ENCODE measurements around the gene MSLN. TPM values are rescaled to one million over a fixed set of nuclear protein-coding genes. Genes with fewer than 3 reads are reported as not detected.

Gene MSLN
- total RNA-seq, 3 donors from 2014 or later (not counting 1 experiment from before 2014, with no cell fraction given), result not detected

GRCh38 chr16:715477-716199 is 44.9 kb upstream of the MSLN start:
- no peaks in the 10 kb centered on the region for H3K9me3 ChIP-seq (ENCODE audit: control insufficient read depth, insufficient read depth, low read length)
- no peak overlapping the region for H3K27ac ChIP-seq (ENCODE audit: low read length)
- peaks cover 12% of the 10 kb centered on the region for H3K27me3 ChIP-seq (ENCODE audit: control insufficient read depth, insufficient read depth, low read length)
- peak; percentile 1 to 12 (median 5) for ATAC-seq
- DNase-seq, result peak in 1 of 2 donors; percentile 47
- H3K9me3 Mint-ChIP-seq, result no peaks in the 10 kb centered on the region
- H3K4me3 ChIP-seq (ENCODE audit: low read length), result no peak overlapping the region
- no peaks in the 10 kb centered on the region for H3K36me3 Mint-ChIP-seq
- no peak for TF ChIP-seq CTCF (IDR thresholded peaks at IDR 0.05)
- WGBS (ENCODE audit: insufficient coverage), result 3% methylated on average over 74 of the region's 74 CpGs
- H3K4me3 Mint-ChIP-seq, result peak overlapping the region; percentile 72
- H3K4me1 ChIP-seq (ENCODE audit: control insufficient read depth, insufficient read depth, low read length), result peaks cover 34% of the 10 kb centered on the region
- peaks cover 0 to 23% of the 10 kb centered on the region in 2 donors for H3K4me1 Mint-ChIP-seq
- intact Hi-C loops (cut with micrococcal nuclease), result loop anchor here (2.0 to 10.0 kb wide), 2 partner anchors 25 to 339 kb away; partner anchors contain the start of gene CIAO3
- H3K27ac Mint-ChIP-seq, result no peak overlapping the region
- no peaks in the 10 kb centered on the region for H3K36me3 ChIP-seq (ENCODE audit: control insufficient read depth, insufficient read depth, low read length)
- peaks cover 0 to 4% of the 10 kb centered on the region in 2 donors for H3K27me3 Mint-ChIP-seq (ENCODE audit: low read depth in 2 of 2)

- H3K4me1 ChIP-seq (ENCODE audit: control insufficient read depth, insufficient read depth, low read length), result peaks cover 36% of the 10 kb centered on the region
- Mint-ChIP-seq H3K27me3 (ENCODE audit: low read depth in 2 of 2) (peaks cover 0 to 4% of the 10 kb centered on the region in 2 donors), H3K36me3 (no peaks in the 10 kb centered on the region), H3K4me3 (peak overlapping the region; percentile 63), H3K27ac (no peak overlapping the region), H3K4me1 (peaks cover 0 to 23% of the 10 kb centered on the region in 2 donors), H3K9me3 (no peaks in the 10 kb centered on the region)
- peaks cover 10% of the 10 kb centered on the region for H3K27me3 ChIP-seq (ENCODE audit: control insufficient read depth, insufficient read depth, low read length)
- WGBS (ENCODE audit: insufficient coverage), result 43% methylated on average over 9 of the region's 12 CpGs
- DNase-seq (no peak), ATAC-seq (no peak)
- no peaks in the 10 kb centered on the region for H3K9me3 ChIP-seq (ENCODE audit: control insufficient read depth, insufficient read depth, low read length)
- H3K4me3 ChIP-seq (ENCODE audit: low read length), result no peak overlapping the region
- intact Hi-C loops (cut with micrococcal nuclease), result loop anchor here (10.0 kb wide), 1 partner anchor 339 kb away; no protein-coding TSS in a partner anchor
- H3K27ac ChIP-seq (ENCODE audit: low read length), result no peak overlapping the region
- TF ChIP-seq CTCF (IDR thresholded peaks at IDR 0.05), result no peak
- H3K36me3 ChIP-seq (ENCODE audit: control insufficient read depth, insufficient read depth, low read length), result no peaks in the 10 kb centered on the region
These were observed 44.4 kb upstream of the MSLN start for GRCh38 chr16:716200-716568.

GRCh38 chr16:716768-717325 is 43.7 kb upstream of the MSLN start:
- Mint-ChIP-seq H3K36me3 (no peaks in the 10 kb centered on the region), H3K27ac (no peak overlapping the region), H3K27me3 (ENCODE audit: low read depth in 2 of 2) (peaks cover 0 to 4% of the 10 kb centered on the region in 2 donors), H3K9me3 (no peaks in the 10 kb centered on the region), H3K4me3 (peak overlapping the region; percentile 63), H3K4me1 (peaks cover 0 to 23% of the 10 kb centered on the region in 2 donors)
- WGBS (ENCODE audit: insufficient coverage), result 94% methylated on average over 29 of the region's 29 CpGs
- Histone ChIP-seq H3K4me3 (ENCODE audit: low read length) (no peak overlapping the region), H3K4me1 (ENCODE audit: control insufficient read depth, insufficient read depth, low read length) (peaks cover 40% of the 10 kb centered on the region), H3K27me3 (ENCODE audit: control insufficient read depth, insufficient read depth, low read length) (peaks cover 10% of the 10 kb centered on the region), H3K36me3 (ENCODE audit: control insufficient read depth, insufficient read depth, low read length) (no peaks in the 10 kb centered on the region), H3K9me3 (ENCODE audit: control insufficient read depth, insufficient read depth, low read length) (no peaks in the 10 kb centered on the region), H3K27ac (ENCODE audit: low read length) (no peak overlapping the region)
- DNase-seq, result no peak
- intact Hi-C loops (cut with micrococcal nuclease), result loop anchor here (10.0 kb wide), 1 partner anchor 338 kb away; no protein-coding TSS in a partner anchor
- ATAC-seq, result no peak
- TF ChIP-seq CTCF (IDR thresholded peaks at IDR 0.05), result no peak
